Measurements from ENCODE around the gene PRKAR1B. TPM values are rescaled to one million over a fixed set of nuclear protein-coding genes. Genes with fewer than 3 reads are reported as not detected.

PRKAR1B gene
- total and polyA plus RNA-seq, 9 donors: 14.3 to 49.0 (median 34.0) TPM

DNA sequence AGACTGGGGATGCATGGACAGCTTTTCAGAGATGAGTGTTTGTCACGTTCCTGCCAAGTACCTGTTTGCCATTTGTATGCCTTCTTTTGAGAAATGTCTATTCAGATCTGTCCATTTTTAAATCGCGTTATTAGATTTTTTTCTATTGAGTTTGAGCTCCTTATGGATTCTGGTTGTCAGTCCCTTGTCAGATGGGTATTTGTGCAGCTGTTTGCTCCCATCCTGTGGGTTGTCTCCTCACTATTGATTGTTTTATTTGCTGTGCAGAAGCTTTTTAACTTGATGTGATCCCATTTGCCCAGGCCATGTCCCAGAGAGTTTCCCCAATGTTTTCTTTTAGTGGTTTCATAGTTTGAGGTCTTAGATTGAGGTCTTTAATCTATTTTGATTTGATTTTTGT is 5.5 kb upstream of the PRKAR1B start:
- Histone ChIP-seq H3K27me3 (no peaks in the 10 kb centered on the region), H3K4me1 (ENCODE audit: insufficient read depth) (peaks cover 6% of the 10 kb centered on the region), H3K9me3 (no peaks in the 10 kb centered on the region), H3K4me3 (no peak overlapping the region), H3K27ac (no peak overlapping the region), H3K36me3 (no peaks in the 10 kb centered on the region)
- intact Hi-C loops (cut with DNase I): no loop called here
- TF ChIP-seq, protein P1, sequence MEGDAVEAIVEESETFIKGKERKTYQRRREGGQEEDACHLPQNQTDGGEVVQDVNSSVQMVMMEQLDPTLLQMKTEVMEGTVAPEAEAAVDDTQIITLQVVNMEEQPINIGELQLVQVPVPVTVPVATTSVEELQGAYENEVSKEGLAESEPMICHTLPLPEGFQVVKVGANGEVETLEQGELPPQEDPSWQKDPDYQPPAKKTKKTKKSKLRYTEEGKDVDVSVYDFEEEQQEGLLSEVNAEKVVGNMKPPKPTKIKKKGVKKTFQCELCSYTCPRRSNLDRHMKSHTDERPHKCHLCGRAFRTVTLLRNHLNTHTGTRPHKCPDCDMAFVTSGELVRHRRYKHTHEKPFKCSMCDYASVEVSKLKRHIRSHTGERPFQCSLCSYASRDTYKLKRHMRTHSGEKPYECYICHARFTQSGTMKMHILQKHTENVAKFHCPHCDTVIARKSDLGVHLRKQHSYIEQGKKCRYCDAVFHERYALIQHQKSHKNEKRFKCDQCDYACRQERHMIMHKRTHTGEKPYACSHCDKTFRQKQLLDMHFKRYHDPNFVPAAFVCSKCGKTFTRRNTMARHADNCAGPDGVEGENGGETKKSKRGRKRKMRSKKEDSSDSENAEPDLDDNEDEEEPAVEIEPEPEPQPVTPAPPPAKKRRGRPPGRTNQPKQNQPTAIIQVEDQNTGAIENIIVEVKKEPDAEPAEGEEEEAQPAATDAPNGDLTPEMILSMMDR (IDR thresholded peaks at IDR 0.05): no peak
- TF ChIP-seq EP300 (IDR thresholded peaks at IDR 0.05) (no peak), POLR2A (IDR thresholded peaks at IDR 0.05) (no peak)
- 88 to 93% (median 90%) methylated on average over 3 of the region's 3 CpGs for WGBS, 3 donors
- DNase-seq: no peak

DNA sequence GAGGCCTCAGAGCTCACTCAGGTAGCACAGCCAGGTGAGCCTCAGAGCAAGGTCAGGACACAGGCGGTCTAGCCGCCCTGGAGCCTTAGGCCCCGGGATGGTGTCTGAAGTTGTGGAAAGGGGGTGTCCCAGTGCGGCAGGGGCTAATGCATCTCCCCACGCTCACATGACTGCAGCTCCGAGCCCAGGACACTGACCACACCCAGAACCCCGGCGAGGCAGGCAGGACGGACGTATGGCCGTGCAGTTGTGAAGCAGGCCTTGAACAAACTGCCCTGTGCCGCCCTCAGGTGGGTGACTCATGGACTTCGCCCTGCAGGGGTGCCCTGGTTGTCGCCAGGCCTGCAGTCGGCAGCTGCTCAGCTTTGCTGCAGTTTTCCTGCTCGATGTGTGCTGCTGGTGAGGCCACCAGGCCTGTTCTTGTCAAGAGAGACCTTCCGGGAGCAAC is 5.0 kb upstream of the PRKAR1B start:
- H3K4me3 ChIP-seq: no peak overlapping the region
- no peaks in the 10 kb centered on the region for H3K9me3 ChIP-seq
- H3K27me3 ChIP-seq: no peaks in the 10 kb centered on the region
- TF ChIP-seq POLR2A (IDR thresholded peaks at IDR 0.05): no peak
- TF ChIP-seq, protein P1 (IDR thresholded peaks at IDR 0.05): no peak
- TF ChIP-seq EP300 (IDR thresholded peaks at IDR 0.05): no peak
- DNase-seq: peak in 3 of 5 donors; percentile 19 to 33 (median 30)
- H3K4me1 ChIP-seq (ENCODE audit: insufficient read depth): peaks cover 6% of the 10 kb centered on the region
- no peaks in the 10 kb centered on the region for H3K36me3 ChIP-seq
- WGBS, 3 donors: 73 to 79% (median 79%) methylated on average over 17 of the region's 17 CpGs
- H3K27ac ChIP-seq: no peak overlapping the region
- intact Hi-C loops (cut with DNase I): no loop called here

DNA sequence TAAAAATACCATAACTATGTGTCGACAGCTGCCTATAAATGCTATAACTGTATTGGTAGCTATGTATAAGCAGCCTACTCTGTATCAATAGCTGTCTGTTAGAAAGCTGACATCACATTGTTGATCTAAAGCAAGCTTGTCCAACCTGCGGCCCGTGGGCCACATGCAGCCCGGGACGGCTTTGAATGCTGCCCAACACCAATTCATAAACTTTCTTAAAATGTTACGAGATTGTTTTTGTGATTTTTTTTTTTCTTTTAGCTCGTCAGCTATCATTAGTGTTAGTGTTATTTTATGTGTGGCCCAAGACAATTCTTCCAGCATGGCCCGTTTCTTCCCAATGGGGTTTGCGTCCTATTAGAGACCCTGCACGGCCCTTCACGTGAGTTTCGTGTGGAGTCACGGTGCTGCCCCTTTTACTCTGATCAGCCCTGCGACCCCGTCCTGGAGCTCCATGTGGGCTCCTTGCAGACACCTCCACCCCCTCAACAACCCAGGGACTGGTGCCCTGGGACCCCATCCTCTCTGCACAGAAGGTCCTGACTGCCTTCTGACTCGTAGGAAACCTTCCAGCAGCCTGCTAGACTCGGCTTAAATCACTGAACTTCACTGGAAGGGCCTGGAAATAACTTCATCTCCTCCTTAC is 4.5 kb upstream of the PRKAR1B start:
- TF ChIP-seq, protein P1 (IDR thresholded peaks at IDR 0.05): no peak
- no peak for TF ChIP-seq EP300 (IDR thresholded peaks at IDR 0.05)
- no peak for TF ChIP-seq POLR2A (IDR thresholded peaks at IDR 0.05)
- intact Hi-C loops (cut with DNase I): no loop called here
- Histone ChIP-seq H3K27me3 (no peaks in the 10 kb centered on the region), H3K27ac (no peak overlapping the region), H3K4me3 (no peak overlapping the region), H3K36me3 (no peaks in the 10 kb centered on the region), H3K4me1 (ENCODE audit: insufficient read depth) (peaks cover 6% of the 10 kb centered on the region), H3K9me3 (no peaks in the 10 kb centered on the region)
- peak in 1 of 5 donors; percentile 16 for DNase-seq
- 88 to 91% (median 90%) methylated on average over 17 of the region's 17 CpGs for WGBS, 3 donors

DNA sequence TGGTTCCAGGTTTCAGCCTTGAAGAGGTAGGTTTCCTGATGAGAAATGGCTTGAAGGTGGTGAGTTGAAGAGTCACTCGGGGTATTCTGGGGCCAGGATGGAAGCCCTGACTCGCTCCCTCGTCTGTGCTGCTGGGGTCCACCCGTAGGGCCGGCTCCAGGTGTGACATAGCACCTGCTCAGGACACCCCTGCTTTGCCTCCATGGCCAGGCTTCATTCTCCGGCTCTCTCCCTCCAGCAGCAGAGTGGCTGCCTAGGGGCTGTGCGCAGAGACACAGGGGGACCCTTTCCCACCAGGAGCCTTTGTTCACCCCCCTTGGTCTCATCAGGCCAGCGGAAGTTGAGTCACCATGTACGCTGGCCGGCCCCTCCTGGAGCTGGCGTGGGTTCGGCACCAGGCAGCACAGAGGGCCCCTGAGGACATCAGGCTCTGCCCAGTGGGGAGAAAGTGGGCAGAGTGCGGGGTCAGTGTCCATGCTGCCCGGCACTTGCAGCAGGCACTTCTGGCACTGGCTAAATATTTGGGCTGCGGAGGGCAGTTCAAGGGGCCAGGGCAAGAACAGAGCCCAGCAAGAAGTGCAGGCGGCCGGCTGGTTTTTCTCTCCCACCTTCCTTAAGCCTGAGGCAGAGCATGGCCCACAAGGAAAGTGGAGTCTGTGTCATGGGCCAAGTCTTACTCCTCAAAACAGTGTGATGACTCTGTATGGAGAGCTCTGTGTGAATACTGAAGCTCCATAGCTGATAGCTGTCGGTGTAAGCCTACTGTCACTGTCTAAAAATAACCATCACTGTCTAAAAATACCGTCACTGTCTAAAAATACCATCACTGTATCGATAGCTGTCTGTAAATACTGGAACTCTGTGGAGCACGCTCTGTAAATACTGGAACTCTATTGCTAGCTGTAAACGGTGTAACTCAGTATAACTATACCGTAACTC is 3.7 kb upstream of the PRKAR1B start:
- no peak overlapping the region for H3K4me3 ChIP-seq
- no peaks in the 10 kb centered on the region for H3K36me3 ChIP-seq
- DNase-seq: peak in 4 of 5 donors; percentile 1 to 23 (median 12)
- TF ChIP-seq POLR2A (IDR thresholded peaks at IDR 0.05): no peak
- TF ChIP-seq EP300 (IDR thresholded peaks at IDR 0.05): no peak
- TF ChIP-seq, protein P1 (IDR thresholded peaks at IDR 0.05): no peak
- WGBS, 3 donors: 82 to 88% (median 82%) methylated on average over 23 of the region's 23 CpGs
- peaks cover 9% of the 10 kb centered on the region for H3K4me1 ChIP-seq (ENCODE audit: insufficient read depth)
- intact Hi-C loops (cut with DNase I): no loop called here
- H3K9me3 ChIP-seq: no peaks in the 10 kb centered on the region
- H3K27ac ChIP-seq: no peak overlapping the region
- H3K27me3 ChIP-seq: no peaks in the 10 kb centered on the region
